HL-60/S4 treated with phorbol 12-myristate 13-acetate at 8.2 ng/mL for 4 days and 3 days (cell line): Measurements from ENCODE around the gene TSPAN11.
"Not testable (repeated sequence)": the region's sequence is repeated elsewhere in the genome, so short reads cannot be mapped to it uniquely, and the experiment has no call there.

Experiments
- in situ Hi-C: fragments of 300-500 bp; cut with MboI; formaldehyde crosslinking; loops from 2 replicates; pipeline ENCODE4 v1.15.0; 2022; ENCODE audit warnings: low sequenced_read_pairs

Gene TSPAN11

DNA sequence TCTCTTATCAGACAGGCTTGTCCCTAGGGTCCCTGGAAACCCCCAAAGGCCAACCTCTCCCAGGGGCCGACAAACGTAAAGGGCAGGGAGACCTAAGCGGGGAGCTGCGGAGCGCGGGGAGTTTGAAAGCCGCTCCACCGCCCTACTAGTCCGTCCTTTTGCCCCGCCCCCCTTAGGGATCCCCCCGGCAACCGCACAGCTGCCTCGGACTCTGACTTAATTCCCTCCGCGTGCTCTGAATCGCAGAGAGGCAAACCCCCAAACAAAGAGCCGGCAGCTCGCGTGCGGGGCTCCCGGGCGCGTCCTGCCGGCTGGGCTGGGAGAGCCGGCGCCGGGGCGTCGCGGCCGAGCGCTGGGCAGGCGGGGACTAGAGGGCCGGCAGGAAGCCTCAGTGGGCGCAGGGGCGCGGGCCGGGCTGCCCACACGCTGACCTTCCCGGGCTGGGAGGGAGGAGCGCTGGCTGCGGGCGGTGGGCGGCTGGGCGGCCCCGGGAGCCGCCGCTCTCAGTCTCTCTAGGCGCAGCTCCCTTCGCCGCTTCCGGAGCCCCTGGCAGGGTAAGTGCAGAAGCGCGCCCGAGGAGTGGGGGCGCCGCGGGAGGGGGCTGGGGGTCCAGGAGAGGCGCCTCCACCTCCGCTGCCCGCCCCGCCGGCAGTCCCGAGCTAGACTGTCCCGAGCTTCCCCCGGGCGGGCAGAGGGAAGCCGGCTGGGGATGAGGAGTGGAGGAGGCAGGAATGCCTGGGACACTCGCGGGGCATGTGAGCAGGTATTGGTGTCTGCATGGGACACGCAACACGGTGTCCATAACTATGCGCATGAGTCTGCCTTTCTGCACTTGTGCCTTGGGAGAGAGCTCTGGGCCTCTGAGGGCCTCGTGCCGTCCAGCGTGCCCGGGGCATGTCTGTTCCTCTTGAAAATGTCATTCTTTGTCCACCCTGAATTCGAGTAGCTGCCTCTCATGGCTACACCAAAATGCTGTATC is at the start of gene TSPAN11:
TSPAN11 (plus strand) TSS at position 506 of the 979 bp plus-strand sequence. CDS start 27,244 bp downstream, outside the sequence.
- in situ Hi-C loops: no loop called here

DNA sequence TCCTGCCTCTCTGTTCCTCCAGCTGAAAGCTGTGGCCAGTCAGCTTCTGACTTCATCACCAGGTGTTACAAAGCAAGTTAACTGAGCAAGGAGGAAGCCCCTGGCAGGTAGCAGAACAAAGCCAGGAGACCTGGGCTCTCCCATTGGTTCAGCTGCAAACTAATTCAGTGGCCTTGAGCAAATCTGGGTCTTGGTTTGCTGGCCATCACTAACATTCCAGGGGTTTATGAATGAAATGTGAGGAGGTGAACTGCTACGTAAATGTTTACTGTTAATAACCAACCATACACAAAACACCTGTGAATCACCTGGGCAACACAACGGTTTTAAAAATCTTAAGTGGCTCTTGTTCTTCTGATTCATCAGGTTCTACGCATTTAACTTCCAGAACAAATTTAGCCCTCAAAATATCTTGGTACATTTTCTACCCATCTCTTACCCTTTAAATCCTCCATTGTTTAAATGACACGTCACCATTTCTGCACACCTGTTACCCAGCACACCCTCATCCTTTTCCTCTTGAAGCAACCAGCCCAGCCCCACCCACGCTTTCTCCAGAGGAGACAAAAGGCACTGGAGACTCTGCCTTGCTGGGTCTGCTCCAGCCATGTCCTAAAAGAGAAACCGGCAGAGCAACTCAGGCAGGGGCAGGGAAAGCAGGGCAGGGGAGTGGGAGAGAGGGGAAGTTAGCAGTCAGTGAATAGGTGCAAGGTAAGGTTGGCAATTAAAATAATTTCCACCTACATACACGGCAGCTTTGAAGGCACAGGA is 49.3 kb upstream of the TSPAN11 start:
- in situ Hi-C loops: no loop called here

GRCh38 chr12:30878024-30878423 is 48.5 kb upstream of the TSPAN11 start:
- in situ Hi-C loops: no loop called here

- in situ Hi-C loops: no loop called here
Observed at GRCh38 chr12:30880061-30880460, 46.5 kb upstream of the TSPAN11 start.

- in situ Hi-C loops: no loop called here
Observed at GRCh38 chr12:30880813-30881212, 45.7 kb upstream of the TSPAN11 start.

GRCh38 chr12:30882706-30883105 is 43.8 kb upstream of the TSPAN11 start:
- in situ Hi-C loops: no loop called here

DNA sequence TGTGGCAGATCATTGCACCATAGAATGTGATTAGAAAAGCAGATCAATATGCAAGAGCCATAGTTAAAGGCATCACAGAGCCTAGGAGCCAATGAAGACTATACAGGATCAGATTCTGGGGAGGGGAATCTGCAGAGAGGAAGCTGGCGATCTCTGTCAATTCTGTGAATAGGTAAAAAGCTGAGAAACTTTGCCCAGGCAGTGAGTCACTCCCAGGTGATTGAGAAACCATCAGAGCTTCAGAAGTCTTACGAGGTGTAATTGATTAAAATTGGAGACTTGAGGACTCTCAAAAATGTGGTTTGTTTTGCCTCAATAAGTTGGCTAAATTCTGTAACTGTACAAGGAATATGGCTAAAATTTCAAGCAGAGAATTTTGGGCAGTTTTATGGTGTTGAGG is 41.7 kb upstream of the TSPAN11 start:
- in situ Hi-C loops: no loop called here

GRCh38 chr12:30885321-30885720 is 41.2 kb upstream of the TSPAN11 start:
- in situ Hi-C loops: no loop called here

GRCh38 chr12:30887226-30887625 is 39.3 kb upstream of the TSPAN11 start:
- in situ Hi-C loops: no loop called here

DNA sequence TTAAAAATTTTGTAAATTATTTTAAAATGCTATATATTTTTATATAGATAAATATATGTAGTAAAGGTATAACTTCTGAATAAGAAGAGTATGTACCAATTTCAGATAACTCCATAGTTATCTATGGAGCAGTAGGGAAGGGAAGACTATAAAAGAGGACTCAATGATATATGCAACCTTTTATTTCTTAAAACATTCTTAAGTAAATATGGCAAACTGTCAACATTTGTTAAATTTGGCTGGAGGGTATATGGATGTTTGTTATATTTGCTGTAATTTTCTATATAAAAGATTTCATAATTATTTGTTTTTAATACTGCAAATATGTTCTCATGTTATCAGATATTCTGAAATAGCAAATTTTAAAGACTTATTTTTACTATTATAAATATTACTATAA is 38.3 kb upstream of the TSPAN11 start:
- in situ Hi-C loops: no loop called here

- in situ Hi-C loops: not testable (repeated sequence)
Observed at GRCh38 chr12:30894531-30894930, 32.0 kb upstream of the TSPAN11 start.

DNA sequence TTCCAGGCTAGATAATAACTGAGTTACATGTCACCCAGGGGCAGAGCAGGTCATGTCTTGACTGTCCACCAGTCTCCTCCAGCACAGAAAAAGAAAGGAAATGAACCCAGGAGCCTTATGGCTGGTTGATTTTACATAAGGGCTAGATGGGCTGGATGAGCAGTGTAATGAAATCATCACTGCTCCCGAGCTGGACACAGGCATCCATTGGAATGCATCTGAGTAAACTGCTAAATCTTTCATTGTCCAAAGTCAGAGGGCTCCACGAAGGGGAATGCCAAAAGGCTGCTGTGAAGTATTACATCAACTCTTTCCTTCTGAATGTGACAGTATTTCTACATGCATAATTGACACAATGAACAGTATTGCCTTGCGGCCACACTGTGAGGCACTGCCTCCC is 30.1 kb upstream of the TSPAN11 start:
- in situ Hi-C loops: no loop called here

- in situ Hi-C loops: no loop called here
Observed at GRCh38 chr12:30898846-30899245, 27.7 kb upstream of the TSPAN11 start.

DNA sequence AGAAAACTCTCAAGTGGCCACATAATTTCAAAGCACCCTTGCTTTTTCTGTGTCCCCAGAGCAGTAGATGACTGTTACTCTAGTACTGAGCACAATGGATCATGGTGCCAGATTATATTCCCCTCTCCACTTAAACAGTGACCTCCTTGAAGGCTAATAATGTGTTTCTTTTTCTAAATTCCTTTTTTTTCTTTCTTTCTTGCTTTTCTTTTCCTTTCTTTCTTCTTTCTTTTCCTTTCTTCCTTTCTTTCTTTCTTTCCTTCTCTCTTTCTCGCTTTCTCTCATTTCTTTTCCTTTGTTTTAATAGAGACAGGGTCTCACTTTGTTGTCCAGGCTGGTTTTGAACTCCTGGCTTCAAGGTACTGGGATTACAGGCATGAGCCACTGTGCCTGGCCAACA is 26.2 kb upstream of the TSPAN11 start:
- in situ Hi-C loops: no loop called here

DNA sequence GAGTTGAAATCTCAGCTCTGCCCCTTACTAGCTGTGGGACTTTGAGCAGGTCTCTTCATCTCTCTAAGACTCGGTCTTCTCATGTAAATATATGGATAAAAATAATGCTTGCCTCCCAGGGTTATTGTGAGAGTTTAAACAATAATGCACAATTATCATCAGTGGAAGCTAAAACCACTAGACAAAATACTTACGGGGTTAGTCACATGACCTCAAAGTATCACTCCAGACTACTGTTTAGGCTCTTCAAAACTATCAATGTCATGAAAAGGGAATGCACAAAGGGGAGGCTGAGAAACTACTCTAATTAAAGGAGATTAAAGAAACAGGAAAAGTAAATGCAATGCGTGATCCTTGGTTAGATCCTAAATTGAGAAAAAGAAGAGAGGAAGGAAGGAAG is 24.5 kb upstream of the TSPAN11 start:
- in situ Hi-C loops: no loop called here

GRCh38 chr12:30902596-30902995 is 24.0 kb upstream of the TSPAN11 start:
- in situ Hi-C loops: no loop called here

GRCh38 chr12:30905463-30906009 is 21.0 kb upstream of the TSPAN11 start:
- in situ Hi-C loops: no loop called here

DNA sequence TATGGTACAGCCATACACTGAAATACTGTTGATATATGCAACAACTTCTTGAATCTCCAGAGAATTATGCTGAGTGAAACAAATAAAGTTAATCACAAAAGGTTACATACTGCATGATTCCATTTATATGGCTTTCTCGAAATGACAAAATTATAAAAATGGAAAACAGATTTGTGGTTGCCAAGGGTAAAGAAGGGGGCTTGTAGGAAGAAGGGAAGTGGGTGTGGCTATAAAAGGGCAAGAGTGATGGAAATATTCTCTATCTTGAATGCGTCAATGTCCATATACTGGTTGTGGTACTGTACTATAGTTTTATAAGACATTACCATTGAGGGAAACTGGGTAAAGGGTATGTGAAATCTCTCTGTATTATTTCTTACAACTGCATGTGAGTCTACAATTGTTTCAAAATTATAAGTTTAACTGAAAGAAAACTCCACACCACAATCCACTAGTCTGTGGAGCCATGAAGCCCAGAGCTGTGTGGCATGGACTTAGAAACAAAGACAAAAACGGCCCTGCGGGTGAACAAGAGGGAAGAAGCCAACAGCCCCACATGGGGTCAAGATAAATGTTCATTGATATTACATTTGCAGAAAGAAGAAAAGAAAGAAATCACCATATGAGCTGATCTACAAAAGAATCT is 18.3 kb upstream of the TSPAN11 start:
- in situ Hi-C loops: no loop called here

GRCh38 chr12:30908722-30909348 is 17.7 kb upstream of the TSPAN11 start:
- in situ Hi-C loops: no loop called here

- in situ Hi-C loops: no loop called here
Observed at GRCh38 chr12:30909349-30910037, 17.1 kb upstream of the TSPAN11 start.
